GM12892 (cell line): ENCODE data around the gene MED25.

Experiments used
- POLR2A ChIP-seq: IDR thresholded peaks from 2 replicates; pipeline ENCODE4 v1.6.1; 2011; ENCODE audit warnings: low read depth, low read length, control low read depth
- POLR2AphosphoS5 ChIP-seq: IDR thresholded peaks from 2 replicates; pipeline ENCODE4 v1.6.1; 2011; ENCODE audit warnings: low read depth, low read length, control low read depth
- TAF1 ChIP-seq: IDR thresholded peaks from 2 replicates; pipeline ENCODE4 v1.6.1; 2011; ENCODE audit warnings: low read depth, mild to moderate bottlenecking, control low read depth, low read length, borderline replicate concordance

GRCh38 chr19:49850487-49851342 lies 32.6 kb downstream of the MED25 start, which contains the start of gene PTOV1:
- TF ChIP-seq POLR2AphosphoS5 (peak; percentile 44; the same call in 1 of the 2 replicates), POLR2A (peak; percentile 73; the same call in 1 of the 2 replicates), TAF1 (no peak; the same call in 1 of the 2 replicates)
